ENCODE data around the gene CCIN.

Gene CCIN

GRCh38 chr9:36170531-36170930 lies 1.3 kb downstream of the CCIN start:
- H3K27ac ChIP-seq (replicated peaks) = no peak overlapping the region
- H3K4me3 ChIP-seq (replicated peaks; ENCODE audit: insufficient read depth, low read length) = no peak overlapping the region
- TF ChIP-seq SPI1 (IDR thresholded peaks at IDR 0.05; ENCODE audit: borderline replicate concordance, low read depth) = no peak
- TF ChIP-seq REST (IDR thresholded peaks at IDR 0.05; ENCODE audit: insufficient replicate concordance, low read depth) = no peak
- TF ChIP-seq GABPA (IDR thresholded peaks at IDR 0.05; ENCODE audit: low read depth) = no peak
- TF ChIP-seq POLR2AphosphoS5 (IDR thresholded peaks at IDR 0.05; ENCODE audit: low read depth) = no peak
- no peak for TF ChIP-seq CTCF (IDR thresholded peaks at IDR 0.05; ENCODE audit: insufficient read depth, low read length)
- no peak for DNase-seq (ENCODE audit: low read depth in 1 of 2, low spot score in 1 of 2)
- H3K27me3 ChIP-seq (ENCODE audit: insufficient read depth, poor library complexity, severe bottlenecking) = no peaks in the 10 kb centered on the region

GRCh38 chr9:36173861-36174260 lies 4.7 kb downstream of the CCIN start:
- H3K27ac ChIP-seq (replicated peaks) = no peak overlapping the region
- TF ChIP-seq CTCF (IDR thresholded peaks at IDR 0.05; ENCODE audit: insufficient read depth, low read length) (no peak), GABPA (IDR thresholded peaks at IDR 0.05; ENCODE audit: low read depth) (no peak), SPI1 (IDR thresholded peaks at IDR 0.05; ENCODE audit: borderline replicate concordance, low read depth) (no peak), POLR2AphosphoS5 (IDR thresholded peaks at IDR 0.05; ENCODE audit: low read depth) (no peak), REST (IDR thresholded peaks at IDR 0.05; ENCODE audit: insufficient replicate concordance, low read depth) (no peak)
- DNase-seq (ENCODE audit: low read depth in 1 of 2, low spot score in 1 of 2) = no peak
- H3K4me3 ChIP-seq (replicated peaks; ENCODE audit: insufficient read depth, low read length) = no peak overlapping the region
- no peaks in the 10 kb centered on the region for H3K27me3 ChIP-seq (ENCODE audit: insufficient read depth, poor library complexity, severe bottlenecking)

- H3K27ac ChIP-seq (replicated peaks) = no peak overlapping the region
- no peak for DNase-seq (ENCODE audit: low read depth in 1 of 2, low spot score in 1 of 2)
- no peak overlapping the region for H3K4me3 ChIP-seq (replicated peaks; ENCODE audit: insufficient read depth, low read length)
- no peaks in the 10 kb centered on the region for H3K27me3 ChIP-seq (ENCODE audit: insufficient read depth, poor library complexity, severe bottlenecking)
- TF ChIP-seq GABPA (IDR thresholded peaks at IDR 0.05; ENCODE audit: low read depth) (no peak), SPI1 (IDR thresholded peaks at IDR 0.05; ENCODE audit: borderline replicate concordance, low read depth) (no peak), POLR2AphosphoS5 (IDR thresholded peaks at IDR 0.05; ENCODE audit: low read depth) (no peak), CTCF (IDR thresholded peaks at IDR 0.05; ENCODE audit: insufficient read depth, low read length) (no peak), REST (IDR thresholded peaks at IDR 0.05; ENCODE audit: insufficient replicate concordance, low read depth) (no peak)
Measured at GRCh38 chr9:36174271-36174670, 5.1 kb downstream of the CCIN start.

Measured in HL-60 (cell line).